H9 (cell line): ENCODE data around the gene ACR. TPM values are rescaled to one million over a fixed set of nuclear protein-coding genes. Genes with fewer than 3 reads are reported as not detected.
"Not testable (repeated sequence)": the region's sequence is repeated elsewhere in the genome, so short reads cannot be mapped to it uniquely, and the experiment has no call there.

Experiments used
- DNase-seq: peaks from one replicate; pipeline ENCODE4 v3.0.0-alpha.2; 2017
- H2AFZ ChIP-seq: one replicate; pipeline ENCODE4 v1.6.1; 2013; ENCODE audit warnings: mild to moderate bottlenecking, low read length, control low read depth, moderate library complexity
- H2AK5ac ChIP-seq: 2 replicates; pipeline ENCODE4 v1.6.1; 2013; ENCODE audit warnings: low read length, control low read depth, mixed read lengths; ENCODE audit not compliant: insufficient read length
- H2BK120ac ChIP-seq: one replicate; pipeline ENCODE4 v1.6.1; 2013; ENCODE audit warnings: low read depth, mild to moderate bottlenecking, low read length, control low read depth, inconsistent platforms; ENCODE audit not compliant: poor library complexity, severe bottlenecking
- H2BK12ac ChIP-seq: 2 replicates; pipeline ENCODE4 v1.6.1; 2013; ENCODE audit warnings: low read length, control low read depth, mixed read lengths, low read depth; ENCODE audit not compliant: insufficient read length
- H2BK15ac ChIP-seq: 2 replicates; pipeline ENCODE4 v1.6.1; 2013; ENCODE audit warnings: low read depth, low read length, control low read depth
- H2BK20ac ChIP-seq: one replicate; pipeline ENCODE4 v1.6.1; 2013; ENCODE audit warnings: low read depth, mild to moderate bottlenecking, low read length, control low read depth, inconsistent platforms; ENCODE audit not compliant: poor library complexity, severe bottlenecking
- H2BK5ac ChIP-seq: 2 replicates; pipeline ENCODE4 v1.6.1; 2013; ENCODE audit warnings: low read length, control low read depth, mixed read lengths; ENCODE audit not compliant: insufficient read length
- H3K14ac ChIP-seq: 2 replicates; pipeline ENCODE4 v1.6.1; 2013; ENCODE audit warnings: low read length, control low read depth; ENCODE audit not compliant: insufficient read depth
- H3K18ac ChIP-seq: 2 replicates; pipeline ENCODE4 v1.6.1; 2013; ENCODE audit warnings: low read depth, mild to moderate bottlenecking, mixed read lengths, low read length, control low read depth; ENCODE audit not compliant: insufficient read length
- H3K23ac ChIP-seq: 2 replicates; pipeline ENCODE4 v1.6.1; 2013; ENCODE audit warnings: low read length, control low read depth, mixed read lengths, low read depth; ENCODE audit not compliant: insufficient read length
- H3K23me2 ChIP-seq: 2 replicates; pipeline ENCODE4 v1.6.1; 2013; ENCODE audit warnings: low read depth, mild to moderate bottlenecking, mixed read lengths, low read length, control low read depth; ENCODE audit not compliant: insufficient read length, poor library complexity, severe bottlenecking
- H3K27ac ChIP-seq: 2 replicates; pipeline ENCODE4 v1.5.1; 2013; ENCODE audit warnings: low read length, control low read depth, mixed read lengths, low read depth; ENCODE audit not compliant: insufficient read length
- H3K27me3 ChIP-seq: 2 replicates; pipeline ENCODE4 v1.6.1; 2013; ENCODE audit warnings: low read length, control low read depth, inconsistent platforms; ENCODE audit not compliant: insufficient read depth
- H3K4ac ChIP-seq: 2 replicates; pipeline ENCODE4 v1.6.1; 2013; ENCODE audit warnings: low read depth, mild to moderate bottlenecking, control low read depth, inconsistent platforms, low read length, moderate library complexity
- H3K4me1 ChIP-seq: 2 replicates; pipeline ENCODE4 v1.6.1; 2013; ENCODE audit warnings: low read length, control low read depth, inconsistent platforms; ENCODE audit not compliant: insufficient read depth
- H3K4me2 ChIP-seq: 2 replicates; pipeline ENCODE4 v1.6.1; 2013; ENCODE audit warnings: low read length, control low read depth, mixed read lengths; ENCODE audit not compliant: insufficient read length, insufficient read depth
- H3K56ac ChIP-seq: 2 replicates; pipeline ENCODE4 v1.6.1; 2013; ENCODE audit warnings: low read depth, mild to moderate bottlenecking, mixed read lengths, low read length, control low read depth; ENCODE audit not compliant: insufficient read length
- H3K79me1 ChIP-seq: 2 replicates; pipeline ENCODE4 v1.6.1; 2013; ENCODE audit warnings: low read depth, mild to moderate bottlenecking, moderate library complexity, low read length, control low read depth, inconsistent platforms; ENCODE audit not compliant: insufficient read depth, poor library complexity, severe bottlenecking
- H3K79me2 ChIP-seq: 2 replicates; pipeline ENCODE4 v1.6.1; 2013; ENCODE audit warnings: low read length, control low read depth, inconsistent platforms; ENCODE audit not compliant: insufficient read depth
- H3K9ac ChIP-seq: 2 replicates; pipeline ENCODE4 v1.6.1; 2013; ENCODE audit warnings: low read length, control low read depth, mixed read lengths; ENCODE audit not compliant: insufficient read length; ENCODE audit errors: extremely low read depth
- H3K9me3 ChIP-seq: one replicate; pipeline ENCODE4 v1.6.1; 2013; ENCODE audit warnings: low read depth, low read length, inconsistent platforms; ENCODE audit not compliant: control insufficient read depth
- H3T11ph ChIP-seq: one replicate; pipeline ENCODE4 v1.6.1; 2013; ENCODE audit warnings: mild to moderate bottlenecking, low read length, control low read depth, inconsistent platforms
- H4K20me1 ChIP-seq: one replicate; pipeline ENCODE4 v1.6.1; 2013; ENCODE audit not compliant: control insufficient read depth, insufficient read length, insufficient read depth
- H4K5ac ChIP-seq: 2 replicates; pipeline ENCODE4 v1.6.1; 2013; ENCODE audit warnings: low read depth, mild to moderate bottlenecking, mixed read lengths, low read length, control low read depth; ENCODE audit not compliant: insufficient read length
- H4K8ac ChIP-seq: replicated peaks from 2 replicates; pipeline ENCODE4 v1.6.1; 2013; ENCODE audit warnings: low read length, control low read depth, mixed read lengths, low read depth; ENCODE audit not compliant: insufficient read length
- H4K91ac ChIP-seq: 2 replicates; pipeline ENCODE4 v1.6.1; 2013; ENCODE audit warnings: low read depth, mild to moderate bottlenecking, moderate library complexity, mixed read lengths, low read length, control low read depth; ENCODE audit not compliant: insufficient read length
- H3K27ac Mint-ChIP-seq, 3 experiments: 2 replicates in 2 of 3; 3 replicates in 1 of 3; pipeline ENCODE4 v1.8.0; 2020 to 2021; ENCODE audit warnings: mixed read lengths in 3 of 3, mild to moderate bottlenecking in 1 of 3, moderate library complexity in 1 of 3
- H3K27me3 Mint-ChIP-seq: 2 replicates; pipeline ENCODE4 v1.8.0; 2021; ENCODE audit warnings: low read depth, mild to moderate bottlenecking, moderate library complexity, mixed read lengths
- H3K36me3 Mint-ChIP-seq, 3 experiments: 2 replicates in 2 of 3; 3 replicates in 1 of 3; pipeline ENCODE4 v1.8.0; 2020 to 2021; ENCODE audit warnings: low read depth in 3 of 3, mixed read lengths in 3 of 3; ENCODE audit not compliant: insufficient read depth in 1 of 3
- H3K4me1 Mint-ChIP-seq, 2 experiments: 2 replicates each; pipeline ENCODE4 v1.8.0; 2020; ENCODE audit warnings: mixed read lengths in 2 of 2
- H3K4me3 Mint-ChIP-seq, 2 experiments: 2 replicates in 1 of 2; 3 replicates in 1 of 2; pipeline ENCODE4 v1.8.0; 2020 to 2021; ENCODE audit warnings: mild to moderate bottlenecking in 2 of 2, mixed read lengths in 2 of 2, moderate library complexity in 1 of 2
- H3K9me3 Mint-ChIP-seq, 2 experiments: 2 replicates in 1 of 2; 3 replicates in 1 of 2; pipeline ENCODE4 v1.8.0; 2020; ENCODE audit warnings: mild to moderate bottlenecking in 2 of 2, mixed read lengths in 2 of 2, moderate library complexity in 1 of 2
- WGBS: extraction: QIAGEN DNeasy Blood & Tissue Kit; methylation state at CpG from one replicate; pipeline ENCODE4 v1.1.7; 2013; ENCODE audit warnings: missing lambda C conversion rate, low lambda C conversion rate, mixed read lengths; ENCODE audit not compliant: insufficient read length; ENCODE audit errors: extremely low coverage; 5-methylcytosine and 5-hydroxymethylcytosine counted together
- total RNA-seq: library from RNA; stranded (reverse); gene quantifications from 2 replicates; pipeline ENCODE4 v1.2.1, GENCODE V29; 2021

Gene ACR
- total RNA-seq, 1 experiment from 2014 or later, result 0.35 TPM

DNA sequence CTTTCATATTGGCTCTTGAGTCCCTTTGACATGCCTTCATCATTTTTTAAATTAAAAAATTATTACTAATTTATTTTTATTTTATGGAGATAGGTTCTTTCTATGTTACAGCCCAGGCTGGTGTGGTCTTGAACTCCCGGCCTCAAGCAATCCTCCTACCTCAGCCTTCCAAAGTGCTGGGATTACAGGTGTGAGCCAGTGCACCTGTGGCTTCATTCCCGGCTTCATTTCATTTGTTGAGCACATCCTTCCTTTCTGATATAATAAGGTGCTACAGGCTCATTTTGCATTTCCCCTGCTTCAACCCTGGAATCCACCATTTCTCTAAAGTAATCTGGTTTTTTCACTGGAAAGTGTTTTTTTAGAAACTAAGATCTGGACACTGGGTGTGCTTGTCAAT, 23.8 kb downstream of the ACR start:
- H3K9me3 Mint-ChIP-seq, H3K4me1 Mint-ChIP-seq, H3K9me3 ChIP-seq, H2BK5ac ChIP-seq, H2BK120ac ChIP-seq, H3K4me2 ChIP-seq, H3K27me3 ChIP-seq, H2BK20ac ChIP-seq, H3K23me2 ChIP-seq, H3K56ac ChIP-seq, H3K27ac Mint-ChIP-seq, H3K79me1 ChIP-seq, H3K4ac ChIP-seq, H3K18ac ChIP-seq, H4K5ac ChIP-seq, H3K4me3 Mint-ChIP-seq, H4K91ac ChIP-seq, H4K8ac ChIP-seq, H3K4me1 ChIP-seq, H4K20me1 ChIP-seq, H3K14ac ChIP-seq, H2AFZ ChIP-seq, DNase-seq, H2BK12ac ChIP-seq, H3T11ph ChIP-seq, H3K9ac ChIP-seq, H2AK5ac ChIP-seq, H3K79me2 ChIP-seq, H3K36me3 Mint-ChIP-seq, H2BK15ac ChIP-seq, H3K27ac ChIP-seq, H3K23ac ChIP-seq: not testable (repeated sequence)
- H3K27me3 Mint-ChIP-seq, result peaks cover 61% of the 10 kb centered on the region
- WGBS, result no CpG with 5 or more reads among the region's 2 CpGs

DNA sequence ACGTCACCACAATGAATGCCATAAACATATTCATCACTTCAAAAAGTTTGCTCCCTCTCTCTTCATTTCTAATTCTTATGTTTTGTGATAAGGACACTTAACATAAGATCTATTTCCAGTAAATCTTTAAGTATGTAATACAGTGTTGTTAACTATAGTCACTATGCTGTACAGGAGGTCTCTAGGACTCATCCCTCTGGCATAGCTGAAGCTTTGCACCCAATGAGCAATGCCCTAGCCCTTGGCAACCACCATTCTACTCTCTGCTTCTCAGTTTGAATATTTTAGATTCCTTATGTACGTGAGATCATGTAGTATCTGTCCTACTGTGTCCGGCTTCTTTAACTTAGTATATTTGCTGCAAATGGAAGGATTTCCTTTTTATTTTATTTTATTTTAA, 26.3 kb downstream of the ACR start:
- H2BK5ac ChIP-seq, H4K20me1 ChIP-seq, H2BK120ac ChIP-seq, H3K9me3 Mint-ChIP-seq, H3K27ac ChIP-seq, H3K4me1 ChIP-seq, H4K91ac ChIP-seq, H3K79me2 ChIP-seq, H3K4ac ChIP-seq, H3K9ac ChIP-seq, H3K27me3 ChIP-seq, H3K18ac ChIP-seq, H2BK15ac ChIP-seq, DNase-seq, H2AK5ac ChIP-seq, H2AFZ ChIP-seq, H3K4me2 ChIP-seq, H3K23ac ChIP-seq, H3K23me2 ChIP-seq, H3K79me1 ChIP-seq, H3K14ac ChIP-seq, H3K27ac Mint-ChIP-seq, H3K56ac ChIP-seq, H3T11ph ChIP-seq, H3K4me1 Mint-ChIP-seq, H3K9me3 ChIP-seq, H3K4me3 Mint-ChIP-seq, H4K5ac ChIP-seq, H2BK20ac ChIP-seq, H2BK12ac ChIP-seq, H3K36me3 Mint-ChIP-seq, H4K8ac ChIP-seq: not testable (repeated sequence)
- WGBS, result no CpG with 5 or more reads among the region's 3 CpGs
- peaks cover 49% of the 10 kb centered on the region for H3K27me3 Mint-ChIP-seq
